Cerebellar nuclear complex (tissue), 1 donor: ENCODE measurements around the gene ZNF474.

Experiments used
- DNase-seq, 2 experiments: peaks; one replicate each; lab custom pipeline; 2025; lab: John Stamatoyannopoulos, UW

ZNF474 gene

DNA sequence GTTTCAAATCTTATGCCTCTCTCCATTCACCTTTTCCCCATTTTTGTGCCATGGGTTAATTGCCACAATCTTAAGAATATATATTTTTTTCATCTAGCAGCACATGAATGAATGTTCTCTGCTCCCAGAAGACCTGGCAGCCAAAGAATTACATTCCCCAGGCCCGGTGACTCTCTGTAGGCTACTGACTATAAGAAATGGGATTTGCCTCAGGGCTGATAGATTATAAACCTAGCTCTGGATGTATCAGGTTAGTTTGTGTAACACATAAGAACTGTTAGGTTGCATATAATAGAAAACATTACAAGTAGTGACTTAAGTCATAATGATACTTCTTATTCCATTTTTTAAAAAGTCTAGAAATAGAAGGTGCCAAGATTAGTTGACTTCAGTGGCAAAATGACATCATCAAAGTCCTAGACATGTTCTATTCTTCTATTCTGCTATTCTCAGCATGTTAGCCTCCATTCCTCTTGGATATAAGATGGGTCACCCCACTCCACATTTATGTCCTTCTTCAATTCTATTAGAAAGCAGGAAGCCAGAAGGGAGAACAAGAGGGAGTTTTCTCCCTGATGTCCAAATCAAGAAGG lies 10.9 kb upstream of the ZNF474 start:
- no peak for DNase-seq

- DNase-seq: no peak
These were observed 10.1 kb upstream of the ZNF474 start for GRCh38 chr5:122119205-122119604.

- no peak for DNase-seq
These were observed 8.9 kb upstream of the ZNF474 start for GRCh38 chr5:122120493-122120892.

DNA sequence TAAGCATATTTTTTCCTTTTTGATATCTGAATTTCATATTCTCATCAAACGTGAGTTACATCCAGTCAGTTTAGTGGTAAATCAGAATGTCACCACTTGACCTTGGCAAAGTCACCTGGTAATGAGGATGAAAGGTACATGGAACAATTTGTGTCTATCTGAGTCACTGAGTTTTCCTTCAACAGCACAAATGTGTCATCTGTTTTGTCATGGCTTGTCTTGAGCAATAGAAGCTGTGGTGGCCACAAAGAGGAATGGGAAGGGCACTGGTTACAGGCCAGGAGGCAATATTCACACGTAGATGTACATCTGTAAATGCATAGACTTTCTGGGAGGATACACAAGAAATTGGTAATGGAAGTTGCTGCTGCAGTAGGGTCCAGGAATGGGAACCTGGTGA lies 8.4 kb upstream of the ZNF474 start:
- no peak for DNase-seq

- no peak for DNase-seq
These were observed 7.6 kb upstream of the ZNF474 start for GRCh38 chr5:122121479-122122465.

DNA sequence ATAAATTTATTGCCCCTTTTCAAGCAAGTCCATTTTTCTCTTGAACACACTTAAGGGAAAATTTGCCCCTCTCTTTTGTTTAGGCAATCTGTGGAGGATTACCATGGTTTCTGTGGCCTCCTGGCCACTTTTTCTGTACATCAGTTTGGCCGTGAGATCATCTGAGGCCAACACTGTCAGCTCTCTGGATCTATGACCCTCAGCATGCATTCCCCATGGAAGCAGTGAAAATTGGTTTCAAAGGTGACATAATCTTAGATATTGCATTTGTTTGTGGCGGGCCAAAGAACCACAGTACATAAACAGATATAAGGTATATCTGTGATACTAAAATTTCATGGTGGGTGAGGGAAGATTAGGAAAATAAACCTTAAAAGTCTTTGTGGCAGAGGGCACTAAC lies 4.6 kb upstream of the ZNF474 start:
- DNase-seq: no peak

DNA sequence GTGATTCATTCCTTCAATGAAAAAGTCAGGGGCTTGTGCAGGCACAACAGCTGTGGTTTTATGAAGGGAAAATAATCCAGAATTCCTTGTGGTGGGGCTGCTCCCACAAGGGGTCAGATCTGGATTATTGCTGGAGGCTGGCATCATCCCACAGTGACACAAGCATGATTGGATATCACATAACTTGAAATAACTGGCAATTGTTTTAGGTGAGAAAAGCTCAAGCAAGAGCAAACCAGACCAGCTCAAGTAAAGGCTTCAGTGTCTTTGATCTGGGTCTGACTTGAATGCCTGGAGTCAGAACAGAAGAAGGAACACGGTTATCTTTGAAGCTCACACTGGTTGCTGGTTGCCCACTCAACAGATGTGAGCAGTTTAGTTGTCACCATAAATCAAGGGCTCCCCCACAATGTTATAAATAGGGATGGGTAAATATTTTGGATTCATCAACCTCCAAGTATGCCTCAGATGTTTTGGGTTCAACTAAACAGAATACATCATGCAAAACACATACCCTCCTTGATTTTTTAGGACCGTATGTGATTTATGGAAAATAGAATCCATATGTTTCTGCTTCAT lies 3.1 kb upstream of the ZNF474 start:
- DNase-seq: no peak

DNA sequence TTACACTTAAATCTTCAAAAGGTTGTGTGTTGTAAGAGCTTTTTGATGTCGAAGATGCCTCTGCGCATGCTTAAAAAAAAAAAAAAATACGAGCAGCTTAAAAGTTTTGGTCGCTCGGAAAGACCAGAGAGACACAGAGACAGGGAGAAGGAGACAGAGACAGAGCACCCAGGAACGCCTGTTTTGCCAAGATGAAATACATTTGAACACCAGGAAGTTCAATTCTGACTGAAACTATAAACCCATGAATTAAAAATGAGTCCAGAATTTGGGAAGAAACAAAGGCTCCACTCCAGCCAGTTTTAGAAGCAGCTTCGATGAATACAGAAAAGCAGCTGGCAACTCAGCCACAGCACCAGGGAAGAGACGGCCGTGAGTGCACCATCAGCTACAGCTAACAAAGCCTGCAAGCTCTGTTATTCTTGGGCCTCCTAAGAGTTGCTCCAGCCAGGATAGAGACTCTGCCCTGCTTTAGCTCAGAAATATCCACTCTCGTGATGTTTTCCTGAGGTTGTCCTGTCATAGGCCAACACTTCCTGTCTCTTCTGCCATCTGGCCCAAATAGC lies 2.5 kb upstream of the ZNF474 start:
- DNase-seq: no peak

DNA sequence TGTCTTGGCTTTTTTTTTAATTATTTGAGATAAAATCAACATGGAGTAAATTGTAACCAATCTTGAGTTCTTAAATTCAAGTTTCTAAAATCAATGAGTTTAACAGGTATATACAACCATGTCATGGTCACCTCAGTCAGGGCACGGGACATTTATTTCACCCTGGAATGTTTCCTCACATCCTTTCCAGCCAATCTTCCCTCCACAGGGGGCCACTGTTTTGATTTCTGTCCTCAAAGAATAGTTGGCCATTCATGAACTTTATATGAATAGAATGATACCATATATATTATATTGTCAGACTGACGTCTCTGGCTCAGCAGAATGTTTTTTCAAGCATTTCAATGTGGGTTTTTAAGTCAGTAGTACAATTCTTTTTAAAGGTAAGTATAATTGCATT lies 806 bp downstream of the ZNF474 start:
- no peak for DNase-seq

DNA sequence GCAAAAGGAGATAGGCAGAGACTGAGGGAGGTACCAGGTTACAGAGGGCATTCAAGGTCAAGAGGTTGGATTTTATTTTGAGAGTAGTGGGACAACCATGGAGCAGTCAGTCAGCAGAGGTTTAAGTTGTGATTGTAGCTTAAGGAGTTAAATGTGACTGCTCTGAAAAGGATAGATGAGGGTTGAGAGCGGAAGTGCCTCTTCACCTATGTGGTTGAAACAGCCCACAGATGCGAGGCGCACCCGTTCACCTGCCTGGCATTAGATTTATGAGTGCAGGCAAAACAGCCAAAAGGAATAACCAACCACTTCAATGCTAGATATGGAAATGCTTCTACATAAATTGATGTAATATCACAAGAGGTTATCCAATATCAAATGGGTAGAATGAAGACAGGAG lies 8.4 kb downstream of the ZNF474 start:
- DNase-seq: no peak

DNA sequence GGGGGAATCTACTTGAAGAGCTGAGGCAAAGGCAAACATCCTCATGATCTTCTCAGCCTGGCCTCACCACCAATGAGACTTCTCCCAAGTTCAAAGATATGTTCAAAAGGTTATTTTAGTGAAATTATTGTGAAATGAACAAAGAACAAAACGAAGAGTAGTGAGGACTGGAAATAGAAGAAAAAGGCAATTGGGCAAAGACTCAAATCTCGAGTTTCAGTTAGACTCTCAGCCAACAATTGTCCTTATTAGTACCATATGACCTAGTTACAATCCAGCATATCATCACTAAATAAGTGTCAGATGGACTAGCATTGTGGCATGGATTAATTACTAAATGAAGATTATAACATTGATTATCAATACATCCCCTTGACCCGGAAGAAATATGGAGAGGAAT lies 9.0 kb downstream of the ZNF474 start:
- DNase-seq: no peak

- no peak for DNase-seq
These were observed 11.6 kb downstream of the ZNF474 start for GRCh38 chr5:122140900-122141299.

GRCh38 chr5:122141751-122142150 lies 12.4 kb downstream of the ZNF474 start:
- no peak for DNase-seq

DNA sequence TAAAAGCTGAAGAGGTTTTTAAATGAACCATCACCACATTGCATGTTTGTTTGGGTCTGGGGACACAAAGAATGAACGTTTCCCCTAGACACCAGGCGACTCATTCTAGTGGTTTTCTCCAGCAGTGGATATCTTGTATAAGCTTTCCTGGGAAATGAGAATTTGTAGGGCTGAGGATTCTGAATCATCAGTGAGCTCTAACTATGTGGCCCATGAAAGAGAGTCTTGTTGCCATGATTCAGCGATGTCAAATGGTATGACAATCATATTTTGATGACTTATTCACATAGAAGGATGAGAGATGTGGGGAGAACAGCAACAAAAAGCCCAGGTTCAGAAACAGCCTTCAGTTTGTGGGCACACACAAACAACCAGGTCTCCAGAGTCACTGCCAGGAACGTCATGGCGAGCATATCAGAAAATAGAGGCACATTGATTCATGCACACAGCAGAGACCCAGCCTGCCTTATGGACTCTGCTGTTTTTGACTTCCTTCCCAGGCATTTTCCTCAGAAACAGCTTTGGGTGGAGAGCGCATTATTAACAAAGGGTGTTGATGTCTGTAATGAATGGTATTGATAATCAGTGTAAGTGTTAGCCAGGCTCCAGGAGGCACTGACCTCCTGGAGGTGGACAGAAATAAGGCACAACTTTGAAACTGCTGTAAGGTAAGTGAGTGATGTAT lies 13.3 kb downstream of the ZNF474 start:
- no peak for DNase-seq

DNA sequence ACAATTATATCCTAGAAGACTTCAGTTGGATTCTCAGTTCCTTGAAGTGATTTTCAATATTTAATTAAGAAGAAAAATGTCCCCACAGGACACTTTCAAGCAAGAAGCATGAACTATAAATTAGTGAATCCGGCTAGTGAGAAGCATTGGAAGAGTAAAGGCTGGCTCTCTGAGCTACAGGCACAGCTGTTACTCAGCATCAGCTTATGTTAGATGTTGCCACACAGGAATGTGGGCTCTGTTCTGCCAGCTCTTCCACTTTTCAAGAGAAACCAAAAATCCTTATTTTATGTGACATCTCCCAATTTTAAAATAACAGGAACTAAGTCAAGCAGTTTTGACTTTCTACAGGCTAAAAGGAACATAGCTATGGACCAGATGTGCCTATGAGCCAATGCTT lies 14.9 kb downstream of the ZNF474 start:
- DNase-seq: no peak

DNA sequence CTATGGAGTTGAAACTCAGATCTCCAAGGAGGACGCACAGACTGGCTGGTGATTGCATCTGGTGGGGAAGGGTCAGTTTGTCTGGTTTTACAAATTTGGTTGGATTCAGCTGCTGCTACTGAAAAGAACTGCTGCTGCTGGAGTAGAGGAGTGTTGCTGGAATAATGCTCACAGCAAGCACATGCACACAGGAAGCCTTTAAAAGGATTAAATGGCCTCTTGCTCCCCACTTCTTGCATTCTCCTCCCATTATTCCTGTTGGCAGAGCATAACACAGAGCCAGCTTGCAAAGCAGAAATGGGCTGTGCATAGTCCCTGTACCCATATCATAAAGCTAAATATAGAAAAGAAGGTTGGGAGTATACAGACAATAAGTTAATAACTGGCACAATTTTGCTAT lies 16.6 kb downstream of the ZNF474 start:
- DNase-seq: no peak

DNA sequence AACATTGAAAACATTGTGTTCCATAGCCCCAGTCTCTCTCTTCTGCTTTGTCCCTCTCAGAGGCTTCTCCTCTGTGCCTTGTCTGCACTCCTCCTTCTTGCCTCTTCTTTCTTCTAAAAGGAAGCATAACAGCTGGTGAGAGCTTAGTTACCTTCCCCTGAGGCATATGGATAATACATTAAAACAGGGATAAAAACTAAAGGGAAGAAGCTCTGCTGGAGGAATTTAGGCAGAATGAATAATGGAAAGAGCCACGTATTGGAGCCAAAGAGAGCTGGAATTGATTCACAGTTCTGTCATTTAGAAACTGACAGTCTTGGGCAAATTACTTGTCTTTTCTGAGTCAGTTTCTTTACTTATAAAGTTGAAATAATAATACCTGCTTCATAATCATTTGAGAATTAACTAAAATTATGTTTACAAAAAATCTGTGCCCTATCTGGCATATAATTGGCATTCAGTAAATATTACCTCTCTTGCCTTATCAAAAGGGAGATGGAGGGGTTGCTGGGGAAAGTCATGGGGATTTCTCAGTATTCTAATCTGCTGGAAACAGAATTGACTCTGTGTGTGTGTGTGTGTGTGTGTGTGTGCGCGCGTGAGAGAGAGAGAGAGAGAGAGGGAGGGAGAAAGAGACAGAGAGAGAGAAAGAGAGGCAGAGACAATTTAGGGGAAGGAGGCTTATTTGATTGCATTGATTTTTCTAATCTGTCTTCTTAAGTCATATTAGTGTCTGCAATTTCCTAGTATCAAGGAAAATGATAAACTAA lies 20.2 kb downstream of the ZNF474 start:
- no peak for DNase-seq

GRCh38 chr5:122150215-122150614 lies 20.9 kb downstream of the ZNF474 start:
- DNase-seq: no peak

DNA sequence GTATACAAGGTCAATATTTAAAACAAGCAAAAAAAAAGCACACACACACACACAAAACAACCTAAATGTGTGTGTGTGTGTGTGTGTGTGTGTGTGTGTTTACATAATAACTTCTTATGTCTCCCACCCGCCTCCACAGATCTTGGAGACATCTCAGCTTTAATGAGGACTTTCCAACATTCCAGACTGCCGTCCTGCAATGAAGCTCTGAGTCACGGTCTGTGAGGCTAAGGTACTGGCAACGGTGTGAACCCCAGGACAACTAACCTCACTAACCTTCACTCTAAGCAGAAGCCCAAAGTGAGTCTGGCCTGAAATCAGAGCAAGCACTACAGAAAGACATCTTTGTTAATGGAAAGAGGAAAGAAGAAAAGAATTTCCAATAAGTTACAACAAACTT lies 22.3 kb downstream of the ZNF474 start:
- no peak for DNase-seq

DNA sequence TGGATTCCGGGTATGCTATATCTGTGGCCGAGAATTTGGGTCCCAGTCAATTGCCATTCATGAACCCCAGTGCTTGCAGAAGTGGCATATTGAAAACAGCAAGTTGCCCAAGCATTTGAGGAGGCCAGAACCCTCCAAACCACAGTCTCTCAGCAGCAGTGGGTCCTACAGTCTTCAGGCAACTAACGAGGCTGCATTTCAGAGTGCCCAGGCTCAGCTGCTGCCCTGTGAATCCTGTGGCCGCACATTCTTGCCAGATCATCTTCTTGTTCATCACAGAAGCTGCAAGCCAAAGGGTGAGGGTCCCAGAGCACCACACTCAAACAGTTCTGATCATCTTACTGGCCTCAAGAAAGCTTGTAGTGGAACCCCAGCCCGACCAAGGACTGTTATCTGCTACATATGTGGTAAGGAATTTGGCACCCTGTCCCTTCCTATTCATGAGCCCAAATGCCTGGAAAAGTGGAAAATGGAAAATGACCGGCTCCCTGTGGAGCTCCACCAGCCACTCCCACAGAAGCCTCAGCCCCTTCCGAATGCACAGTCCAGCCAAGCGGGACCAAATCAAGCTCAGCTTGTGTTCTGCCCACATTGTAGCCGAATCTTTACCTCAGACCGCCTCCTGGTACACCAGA lies 23.0 kb downstream of the ZNF474 start:
- no peak for DNase-seq

DNA sequence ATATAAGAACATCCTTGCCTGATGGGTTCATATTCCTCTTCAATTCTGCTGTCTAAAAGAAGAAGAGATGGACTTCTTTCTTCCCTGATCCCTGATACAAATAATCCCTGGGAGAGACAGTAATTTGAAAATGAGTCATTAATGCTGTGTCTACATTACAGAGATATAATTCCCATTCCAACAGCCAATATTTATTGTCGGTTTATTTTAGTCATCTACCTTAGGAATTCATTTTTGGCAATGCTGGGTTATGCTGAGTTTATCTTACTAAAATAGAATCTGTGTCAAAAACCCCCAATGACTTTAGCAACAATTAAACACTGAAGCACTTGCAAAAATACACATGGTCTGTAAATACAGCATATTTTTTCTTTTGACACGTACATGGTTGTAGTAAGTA lies 23.9 kb downstream of the ZNF474 start:
- DNase-seq: no peak
